GM18858 (cell line): ENCODE results near the gene ANHX.
"Not testable (repeated sequence)": the region's sequence is repeated elsewhere in the genome, so short reads cannot be mapped to it uniquely, and the experiment has no call there.

Experiments
- ATAC-seq: cut with Tn5 transposase; IDR thresholded peaks from one replicate; pipeline ENCODE4 v1.9.1; 2021; ENCODE audit not compliant: unreplicated experiment

Gene ANHX

GRCh38 chr12:133235401-133236112 lies at the start of gene ANHX:
TSS of gene ANHX (minus strand) at chr12:133235877. CDS start at chr12:133234356, 1,521 bp downstream.
- no peak for ATAC-seq

- not testable (repeated sequence) for ATAC-seq
Observed at GRCh38 chr12:133264668-133265067, 29.0 kb upstream of the ANHX start.

- ATAC-seq = no peak
Observed at GRCh38 chr12:133264173-133264572, 28.5 kb upstream of the ANHX start.

- no peak for ATAC-seq
Observed at GRCh38 chr12:133256321-133256720, 20.6 kb upstream of the ANHX start.

GRCh38 chr12:133255833-133256232 lies 20.2 kb upstream of the ANHX start:
- not testable (repeated sequence) for ATAC-seq

GRCh38 chr12:133251732-133252131 lies 16.1 kb upstream of the ANHX start:
- no peak for ATAC-seq

- no peak for ATAC-seq
Observed at GRCh38 chr12:133236556-133236955, 879 bp upstream of the ANHX start.

- ATAC-seq = no peak
Observed at GRCh38 chr12:133236144-133236543, 467 bp upstream of the ANHX start.

GRCh38 chr12:133234971-133235370 lies 706 bp downstream of the ANHX start:
- no peak for ATAC-seq

GRCh38 chr12:133233993-133234564 lies 1.6 kb downstream of the ANHX start:
- ATAC-seq = no peak

GRCh38 chr12:133233006-133233405 lies 2.7 kb downstream of the ANHX start:
- ATAC-seq = no peak

- no peak for ATAC-seq
Observed at GRCh38 chr12:133231001-133231400, 4.7 kb downstream of the ANHX start.

- ATAC-seq = no peak
Observed at GRCh38 chr12:133227281-133227852, 8.3 kb downstream of the ANHX start.

GRCh38 chr12:133226690-133227089 lies 9.0 kb downstream of the ANHX start:
- ATAC-seq = no peak

GRCh38 chr12:133225527-133225926 lies 10.2 kb downstream of the ANHX start:
- ATAC-seq = no peak

GRCh38 chr12:133222211-133222610 lies 13.5 kb downstream of the ANHX start:
- no peak for ATAC-seq

GRCh38 chr12:133221241-133221640 lies 14.4 kb downstream of the ANHX start:
- ATAC-seq = no peak

GRCh38 chr12:133220521-133220920 lies 15.2 kb downstream of the ANHX start:
- no peak for ATAC-seq

GRCh38 chr12:133217219-133217618 lies 18.5 kb downstream of the ANHX start:
- no peak for ATAC-seq

- no peak for ATAC-seq
Observed at GRCh38 chr12:133215724-133216123, 20.0 kb downstream of the ANHX start.

GRCh38 chr12:133206390-133206789 lies 29.3 kb downstream of the ANHX start:
- no peak for ATAC-seq

GRCh38 chr12:133204264-133204603 lies 31.4 kb downstream of the ANHX start:
- no peak for ATAC-seq
